NCI-H187 treated with DMSO at 0.1 percent for 48 hours (cell line): ENCODE measurements around the gene CTLA4.

Source experiments
- DNase-seq: peaks from one replicate; lab custom pipeline; 2025; lab: John Stamatoyannopoulos, UW

CTLA4 gene

DNA sequence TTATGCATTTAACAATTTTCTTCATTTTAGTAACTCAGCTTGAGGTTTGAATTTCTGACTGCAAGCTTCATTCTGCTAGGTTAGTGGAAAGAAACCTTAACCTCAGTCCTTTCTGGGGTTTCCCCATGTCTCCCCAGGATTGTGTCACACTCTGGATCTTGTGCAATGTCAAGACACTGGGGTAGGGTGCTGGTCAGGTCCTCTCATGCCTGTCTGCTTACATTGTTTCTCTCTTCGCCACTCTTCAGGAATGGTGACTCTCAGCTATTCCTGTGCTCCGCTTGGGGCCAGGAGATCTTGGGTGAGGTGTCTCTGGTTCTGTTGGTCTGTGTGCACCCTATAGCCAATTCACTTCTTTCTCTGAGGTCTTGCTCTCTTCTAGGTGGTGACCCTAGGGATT is 23.9 kb downstream of the CTLA4 start:
- no peak for DNase-seq

DNA sequence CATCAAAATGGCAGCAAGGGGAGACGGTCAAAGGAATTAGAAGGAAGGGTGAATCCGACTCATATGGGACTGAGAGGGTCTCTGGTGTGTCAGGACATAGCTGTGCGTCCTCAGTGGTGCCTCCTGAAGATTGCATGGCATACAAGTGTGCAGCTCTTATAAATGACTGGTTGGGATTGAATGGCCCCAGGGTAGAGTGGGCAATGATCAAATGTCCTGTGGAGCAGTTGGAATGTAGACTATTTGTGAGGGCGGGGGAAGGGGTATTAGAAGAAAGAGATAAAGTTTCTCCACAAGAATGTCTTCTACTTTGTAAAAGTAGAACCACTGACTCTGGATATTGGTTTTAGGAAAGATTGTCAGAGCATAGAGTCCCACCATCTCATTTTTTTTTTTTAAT is 24.6 kb downstream of the CTLA4 start:
- no peak for DNase-seq

DNA sequence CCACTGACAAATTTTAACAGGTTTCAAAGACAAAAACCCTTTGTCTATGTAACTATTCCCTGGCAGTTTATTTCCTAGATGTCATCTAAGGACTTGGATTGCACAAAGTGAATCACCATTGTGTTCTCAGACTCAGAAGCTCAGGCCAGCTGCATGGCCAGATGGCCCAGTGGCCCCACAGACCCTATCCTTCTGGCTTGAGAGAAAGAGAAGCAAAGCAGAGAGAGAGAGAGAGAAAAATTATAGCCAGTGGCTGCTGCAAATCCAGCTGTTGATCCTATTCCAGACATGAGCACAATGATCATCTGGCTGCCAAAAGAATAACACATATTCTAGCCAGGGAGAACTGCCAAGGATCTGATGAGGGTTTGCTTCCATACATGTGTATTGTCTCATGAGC is 25.8 kb downstream of the CTLA4 start:
- no peak for DNase-seq

DNA sequence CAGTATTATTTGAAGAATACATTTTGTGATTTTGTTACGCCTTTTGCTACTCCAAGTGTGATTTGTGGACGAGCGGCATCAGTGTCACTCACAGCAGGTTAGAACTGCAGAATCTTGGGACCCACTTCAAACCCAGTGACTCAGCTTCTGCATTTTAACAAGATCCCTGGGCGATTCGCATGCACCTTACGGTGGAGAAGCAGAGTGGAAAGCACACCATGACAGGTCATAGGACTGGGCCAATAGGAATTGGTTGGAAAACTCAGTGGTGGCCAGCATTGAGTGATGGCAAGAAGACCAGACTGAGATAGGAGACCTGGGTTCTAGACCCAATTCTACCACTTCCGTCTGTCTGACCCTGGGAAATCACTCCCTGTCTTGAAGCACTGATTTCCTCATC is 26.3 kb downstream of the CTLA4 start:
- DNase-seq = no peak

DNA sequence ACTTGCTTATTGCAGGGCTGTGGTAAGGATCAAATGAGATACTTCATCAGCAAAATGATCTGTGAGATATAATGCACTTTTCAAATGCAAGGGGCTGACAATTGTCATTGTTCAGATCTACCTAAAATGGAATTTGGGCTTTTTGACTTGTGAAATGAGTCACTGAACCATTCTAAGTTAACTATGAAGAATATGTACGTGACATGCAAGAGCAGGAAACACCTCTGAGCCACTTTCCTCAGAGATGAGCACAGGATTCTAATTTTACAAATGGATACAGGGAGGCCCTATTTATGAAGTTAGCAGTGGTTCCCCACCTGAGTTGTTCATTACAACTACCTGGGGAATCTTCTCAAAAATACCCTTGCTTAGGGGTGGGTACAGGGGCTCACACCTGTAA is 26.7 kb downstream of the CTLA4 start:
- DNase-seq = no peak

DNA sequence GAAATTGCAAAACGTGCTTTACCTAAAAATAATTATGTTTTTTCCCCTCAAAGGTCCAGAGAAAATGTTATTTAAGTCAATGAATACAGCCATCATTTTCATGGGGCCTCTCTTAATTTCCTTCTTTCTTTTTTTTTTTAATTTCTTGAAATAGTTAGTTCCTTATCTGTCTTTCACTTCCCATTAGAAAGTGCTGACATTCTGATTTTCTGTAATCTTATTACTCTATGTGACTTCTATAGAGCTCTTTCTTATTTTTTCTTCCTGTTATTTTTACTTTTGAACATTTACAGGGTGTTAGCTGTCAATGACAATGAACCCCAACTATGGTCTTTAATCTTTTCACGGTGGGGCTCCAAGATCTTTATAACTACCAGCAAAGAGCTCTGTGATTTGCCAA is 30.0 kb downstream of the CTLA4 start:
- no peak for DNase-seq

DNA sequence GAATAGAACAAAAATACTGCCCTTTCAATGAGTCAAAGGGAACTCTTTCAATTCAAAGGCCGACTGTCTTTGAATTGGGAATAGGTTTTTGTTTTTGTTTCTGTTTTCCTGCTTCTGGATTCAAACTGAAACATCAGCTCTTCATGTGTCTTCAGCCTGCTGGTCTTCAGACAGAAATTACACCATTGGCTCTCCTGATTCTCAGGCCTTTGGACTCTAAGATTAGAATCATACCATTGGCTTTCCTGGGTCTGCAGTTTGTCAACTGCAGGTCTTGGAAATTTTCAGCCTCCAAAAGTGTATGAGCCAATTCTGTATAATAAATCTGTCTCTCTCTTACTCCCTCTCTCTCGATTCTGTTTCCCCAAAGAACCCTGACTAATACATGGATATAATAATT is 31.1 kb downstream of the CTLA4 start:
- no peak for DNase-seq

DNA sequence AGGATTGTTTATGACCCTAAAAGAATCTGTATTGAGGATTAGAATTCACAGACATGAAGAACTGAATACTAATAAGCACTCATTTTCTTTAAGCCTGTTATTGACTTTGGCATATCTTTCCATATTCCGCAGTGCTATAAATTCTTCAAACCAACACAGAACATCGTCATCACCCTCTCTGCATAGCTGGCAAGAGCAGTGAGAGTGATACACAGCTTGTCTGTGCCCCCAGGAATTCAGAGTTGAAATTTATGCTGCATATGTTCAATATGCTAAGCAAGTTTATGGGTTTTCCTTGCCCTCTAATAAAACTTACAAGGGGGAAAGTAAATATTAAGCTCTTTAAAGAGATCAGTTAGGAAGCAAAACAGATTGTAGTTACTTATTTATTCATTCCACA is 32.7 kb downstream of the CTLA4 start:
- DNase-seq = no peak

DNA sequence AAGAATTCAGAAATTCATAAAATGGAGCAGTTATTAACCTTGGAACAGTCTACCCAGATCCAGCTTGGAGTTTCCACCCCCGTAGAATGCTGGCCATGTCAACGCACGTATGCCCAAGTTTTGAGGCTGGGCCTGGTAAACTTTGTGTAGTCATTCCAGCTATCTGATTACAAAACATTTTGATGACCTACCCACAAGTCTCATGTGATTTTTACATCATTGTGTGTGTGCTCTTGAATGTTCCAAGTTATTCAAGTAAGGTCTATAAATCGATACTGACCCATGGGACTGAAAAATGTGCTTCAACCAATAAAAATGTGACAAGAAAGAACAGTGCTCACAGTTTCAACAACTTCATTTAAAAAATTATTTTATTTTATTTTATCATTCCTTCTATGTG is 36.5 kb downstream of the CTLA4 start:
- DNase-seq = no peak

DNA sequence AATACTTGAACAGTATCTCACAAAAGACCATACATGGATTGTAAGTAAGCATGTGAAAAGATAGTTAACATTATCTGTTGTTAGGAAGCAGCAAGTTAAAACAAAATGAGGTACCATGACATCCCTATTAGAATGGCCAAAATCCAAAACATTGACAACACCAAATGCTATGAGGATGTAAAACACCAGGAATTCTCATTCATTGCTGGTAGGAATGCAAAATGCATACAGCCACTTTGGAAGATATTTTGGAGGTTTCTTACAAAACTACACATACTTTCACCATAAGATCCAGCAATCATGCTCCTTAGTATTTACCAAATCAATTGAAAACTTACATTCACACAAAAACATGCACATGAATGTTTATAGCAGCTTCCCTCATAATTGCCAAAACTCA is 38.1 kb downstream of the CTLA4 start:
- DNase-seq = no peak

DNA sequence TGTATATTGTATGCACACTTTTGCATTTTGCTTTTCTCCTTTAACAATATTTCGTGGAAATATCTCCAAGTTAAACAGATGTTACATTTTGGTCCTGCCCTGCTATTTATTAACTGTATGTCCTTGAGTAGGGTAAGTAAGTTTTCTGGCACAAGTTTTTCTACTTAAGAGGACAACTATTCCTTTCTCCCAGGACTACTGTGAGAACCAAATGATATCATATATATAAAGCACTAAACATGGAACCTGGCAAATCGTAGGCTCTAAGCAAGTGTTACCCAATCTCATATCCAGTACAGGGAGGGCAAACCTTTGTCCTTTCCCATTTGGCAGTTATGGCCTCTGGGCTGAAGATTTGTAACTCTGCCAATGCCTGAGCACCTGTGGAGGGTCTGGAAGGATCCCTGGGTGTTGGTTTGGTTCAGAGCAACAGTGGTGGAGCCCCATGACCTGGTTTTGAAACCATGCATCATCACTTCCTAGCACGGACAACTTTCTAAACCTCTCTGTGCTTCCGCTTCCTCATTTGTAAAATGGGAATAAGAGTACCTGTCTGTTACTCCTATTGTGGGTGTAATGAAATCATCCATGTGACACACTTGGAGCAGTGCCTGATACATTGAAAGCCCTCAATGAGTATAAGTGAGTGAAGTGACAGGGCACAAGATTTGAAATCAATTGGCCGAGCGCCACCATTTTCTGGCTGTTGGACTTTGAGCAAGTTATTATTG is 40.7 kb downstream of the CTLA4 start:
- no peak for DNase-seq

DNA sequence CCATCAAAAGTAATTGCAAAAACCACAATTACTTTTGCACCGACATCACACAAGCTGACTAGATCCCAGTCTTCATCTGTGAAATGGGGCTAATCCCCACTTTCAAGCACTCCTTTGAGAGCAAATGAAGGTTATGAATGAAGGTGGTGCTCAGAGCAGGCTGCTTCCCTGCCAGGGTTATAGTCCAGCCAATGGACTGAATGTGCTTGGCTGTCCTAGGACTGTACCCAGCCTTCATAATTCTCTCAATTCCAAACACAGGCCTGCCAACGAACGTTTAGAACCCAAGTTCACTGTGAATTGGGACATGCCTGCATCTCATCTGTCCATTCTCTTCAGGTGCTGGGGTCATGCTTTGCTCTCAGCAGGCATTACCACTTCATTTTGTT is 41.2 kb downstream of the CTLA4 start:
- DNase-seq = no peak

DNA sequence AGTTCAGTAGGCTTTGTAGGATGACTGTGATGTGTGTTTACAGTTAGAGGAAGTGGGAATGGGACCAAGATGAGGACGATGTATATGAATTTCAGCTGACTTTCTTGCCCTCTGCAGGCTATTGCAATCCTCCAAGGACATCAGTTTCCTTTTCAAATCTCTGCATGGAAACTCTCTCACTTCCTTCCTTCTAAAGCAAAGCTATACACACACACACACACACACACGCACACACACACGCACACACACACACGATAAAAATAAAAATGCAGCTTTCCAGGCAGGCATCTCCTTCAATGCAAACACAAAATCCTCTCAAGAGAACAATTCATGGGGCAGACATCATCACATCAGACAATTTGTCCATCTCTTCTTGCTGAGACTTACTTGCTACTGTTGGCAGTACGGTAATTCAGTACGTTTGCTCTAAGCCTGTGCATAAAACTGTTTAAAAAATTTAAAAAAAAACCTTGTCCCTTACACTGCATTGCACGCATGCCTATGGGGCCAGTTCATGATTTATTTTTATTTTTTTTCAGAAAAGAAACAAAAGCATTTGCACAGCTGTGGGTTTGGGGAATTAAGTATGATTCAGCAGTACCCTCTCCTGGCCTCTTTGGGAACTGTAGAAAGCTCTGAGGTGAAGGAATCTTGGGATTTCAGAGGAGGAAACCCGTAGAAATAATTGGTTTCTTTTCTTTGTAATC is 41.8 kb downstream of the CTLA4 start:
- DNase-seq = no peak

DNA sequence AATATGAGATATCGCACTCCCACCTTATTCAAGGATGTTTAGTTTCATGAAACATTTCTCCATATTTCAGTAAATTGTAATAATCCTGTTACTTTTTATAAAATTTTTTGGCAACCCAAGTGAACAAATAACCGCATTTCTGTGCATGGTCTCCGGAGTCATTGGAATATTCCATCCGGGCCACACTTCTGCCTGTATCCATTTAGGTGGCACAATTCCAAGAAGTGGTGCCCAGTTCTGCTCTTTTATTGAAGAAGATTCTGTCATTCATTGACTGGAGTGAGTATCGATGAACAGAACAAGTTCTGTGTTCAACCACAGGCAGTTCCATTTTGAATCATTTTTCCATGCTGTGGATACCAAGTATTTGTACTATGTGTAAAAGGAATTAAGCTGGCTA is 42.4 kb downstream of the CTLA4 start:
- DNase-seq = no peak

DNA sequence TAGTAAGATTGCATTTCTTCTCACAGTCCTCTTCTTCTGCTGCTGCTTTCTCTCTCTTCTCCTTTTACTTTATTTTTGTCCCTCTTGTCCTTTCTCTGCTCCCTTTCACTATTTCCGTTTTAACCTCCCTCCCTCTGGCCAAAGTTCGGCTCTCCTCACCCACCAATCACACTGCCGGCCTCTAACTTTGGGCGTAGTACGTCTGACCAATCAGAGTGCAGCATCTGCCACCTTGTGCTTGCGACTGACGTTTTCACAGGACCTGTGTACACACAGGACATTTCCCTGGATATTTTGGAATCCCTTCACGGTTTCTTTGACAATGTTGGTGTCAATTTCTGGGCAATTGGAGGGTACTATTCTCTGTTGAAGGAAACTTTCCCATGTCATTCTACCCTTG is 46.4 kb downstream of the CTLA4 start:
- DNase-seq = no peak

DNA sequence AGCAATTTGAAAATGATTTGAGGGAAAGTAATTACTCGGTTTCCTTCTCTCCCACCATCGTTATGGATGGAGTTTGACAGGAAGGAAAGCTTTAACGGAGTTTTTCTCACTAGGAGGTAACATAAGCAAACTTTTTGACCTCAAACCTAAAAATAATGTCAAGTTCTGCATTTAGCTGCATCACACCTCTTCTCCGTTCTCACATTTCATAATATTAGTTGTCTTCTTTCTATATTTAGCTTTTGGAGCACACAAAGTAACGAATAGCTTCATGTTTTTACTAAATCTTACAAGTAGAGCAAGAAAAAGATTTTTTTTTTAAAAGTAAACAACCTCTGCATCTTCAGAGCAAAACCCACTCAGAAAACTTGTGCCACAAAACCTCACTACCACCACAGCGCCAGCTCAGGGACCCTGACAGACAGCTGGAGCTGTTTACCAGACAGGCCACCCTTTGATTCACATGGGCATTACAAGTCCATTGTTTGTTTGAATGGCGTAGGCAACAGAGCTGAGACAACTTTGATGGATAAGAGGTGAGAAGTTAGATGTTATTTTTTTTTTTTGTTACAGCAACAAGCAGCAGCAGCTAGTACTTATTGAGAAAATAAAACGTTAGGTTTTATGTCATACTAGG is 47.1 kb downstream of the CTLA4 start:
- no peak for DNase-seq

DNA sequence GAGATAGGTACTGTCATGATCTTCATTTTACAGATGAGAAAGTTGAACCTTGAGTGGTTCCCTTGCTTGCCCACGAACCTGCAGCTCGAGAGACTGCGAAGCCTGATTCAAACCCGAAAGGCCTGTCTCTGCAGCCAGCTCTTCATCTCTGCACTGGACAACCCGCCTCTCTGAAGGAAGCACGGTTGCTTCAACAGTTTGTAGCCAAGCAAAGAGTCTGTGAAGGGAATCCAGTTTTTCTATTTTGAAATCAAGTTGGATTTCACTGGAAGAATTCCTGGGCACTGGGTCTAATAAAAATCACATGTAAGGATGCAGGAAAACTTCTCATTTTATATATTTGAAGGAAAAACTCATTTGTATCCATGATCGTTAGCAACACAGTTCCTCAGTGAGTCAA is 47.7 kb downstream of the CTLA4 start:
- no peak for DNase-seq

DNA sequence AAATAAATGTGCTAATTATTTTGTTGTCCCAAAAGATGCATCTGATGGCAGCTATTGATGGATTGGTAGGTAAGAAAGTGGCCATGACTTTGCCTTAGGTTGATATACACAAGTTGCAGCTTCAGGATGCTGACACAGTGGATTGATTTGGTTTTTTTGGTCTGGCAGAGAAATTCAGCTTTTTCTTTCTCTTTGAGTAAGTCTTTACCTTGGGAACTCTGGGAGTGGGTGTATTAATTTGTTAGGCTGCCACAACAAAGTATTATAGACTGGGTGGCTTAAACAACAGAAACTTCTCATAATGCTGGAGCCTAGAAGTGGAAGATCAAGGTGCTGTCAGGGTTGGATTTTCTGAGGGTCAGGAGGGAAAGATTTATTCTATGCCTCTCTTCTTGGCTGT is 49.2 kb downstream of the CTLA4 start:
- no peak for DNase-seq

DNA sequence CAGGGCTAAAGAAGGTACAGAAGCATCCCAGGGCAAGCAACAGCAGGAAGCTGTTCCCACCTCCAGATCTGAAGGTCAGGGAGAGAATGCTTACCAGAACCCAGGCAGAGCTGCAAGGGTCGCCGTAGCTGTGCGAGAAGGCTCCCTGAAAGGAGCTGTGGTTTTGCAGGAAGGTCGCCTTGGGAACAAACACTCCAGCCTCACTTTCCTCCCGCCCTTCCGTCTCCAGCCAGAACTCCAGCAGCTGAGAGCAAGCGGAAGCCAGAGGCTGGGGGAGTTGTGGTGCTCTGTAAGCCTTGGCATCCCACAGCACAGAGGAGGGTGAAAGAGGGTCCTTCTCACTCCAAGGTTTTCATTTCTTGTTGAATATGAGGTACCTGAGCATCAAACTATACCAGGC is 50.7 kb downstream of the CTLA4 start:
- DNase-seq = no peak

DNA sequence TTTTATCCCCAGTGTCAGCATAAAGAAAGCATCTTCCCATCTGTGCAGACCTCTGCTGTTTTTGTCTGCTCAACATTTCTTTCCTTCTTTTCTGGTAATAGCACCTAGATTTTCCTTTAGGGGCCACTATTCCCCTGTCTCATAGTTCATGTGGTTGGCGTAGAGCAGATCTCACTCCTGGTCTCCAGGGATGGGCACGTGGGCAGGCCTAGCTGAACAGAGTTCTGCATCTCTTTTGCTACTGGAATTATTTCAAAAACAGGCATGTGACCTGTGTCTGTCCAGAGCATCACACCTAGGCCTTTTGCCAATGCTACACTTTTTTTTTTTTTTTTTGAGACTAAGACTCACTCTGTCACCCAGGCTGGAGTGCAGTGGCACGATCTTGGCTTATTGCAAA is 51.3 kb downstream of the CTLA4 start:
- no peak for DNase-seq
